ENCODE measurements around the gene BUD13.

BUD13 gene

GRCh38 chr11:116702772-116703385 is 69.9 kb downstream of the BUD13 start:
- no peak for DNase-seq (ENCODE audit: low read depth in 2 of 2)
- TF ChIP-seq CTCF (IDR thresholded peaks at IDR 0.05; ENCODE audit: low read depth, low read length), result no peak
- no peak overlapping the region for H3K4me3 ChIP-seq (replicated peaks in 1 of 2; ENCODE audit: low read depth in 2 of 2, low read length in 2 of 2)

GRCh38 chr11:116701876-116702275 is 70.9 kb downstream of the BUD13 start:
- TF ChIP-seq CTCF (IDR thresholded peaks at IDR 0.05; ENCODE audit: low read depth, low read length), result no peak
- DNase-seq (ENCODE audit: low read depth in 2 of 2), result no peak
- no peak overlapping the region for H3K4me3 ChIP-seq (replicated peaks in 1 of 2; ENCODE audit: low read depth in 2 of 2, low read length in 2 of 2)

GRCh38 chr11:116701297-116701801 is 71.4 kb downstream of the BUD13 start:
- no peak for TF ChIP-seq CTCF (IDR thresholded peaks at IDR 0.05; ENCODE audit: low read depth, low read length)
- no peak for DNase-seq (ENCODE audit: low read depth in 2 of 2)
- H3K4me3 ChIP-seq (replicated peaks in 1 of 2; ENCODE audit: low read depth in 2 of 2, low read length in 2 of 2), result no peak overlapping the region

- no peak overlapping the region for H3K4me3 ChIP-seq (replicated peaks in 1 of 2; ENCODE audit: low read depth in 2 of 2, low read length in 2 of 2)
- TF ChIP-seq CTCF (IDR thresholded peaks at IDR 0.05; ENCODE audit: low read depth, low read length), result no peak
- no peak for DNase-seq (ENCODE audit: low read depth in 2 of 2)
Observed at GRCh38 chr11:116700586-116701220, 72.1 kb downstream of the BUD13 start.

All from cardiac fibroblast (primary cell).